ENCODE results near the gene KCNMA1.

DNA sequence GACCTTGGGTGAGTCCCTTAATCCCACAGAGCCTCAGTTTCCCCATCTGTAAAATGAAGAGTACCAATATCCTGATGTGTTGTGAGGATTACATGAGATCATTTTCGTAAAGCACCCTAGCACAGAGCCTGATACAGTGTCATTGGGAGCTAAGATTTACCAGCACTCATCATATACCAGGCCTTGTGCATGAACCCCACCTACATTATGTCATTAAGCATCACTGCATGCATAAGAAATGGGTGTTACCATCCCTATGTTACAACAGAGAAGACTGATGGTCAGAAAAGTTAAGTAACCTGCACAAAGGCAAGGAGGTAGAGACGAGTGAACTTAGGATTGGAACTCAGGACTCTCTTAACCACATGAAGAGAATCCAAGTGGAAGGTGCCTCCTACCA is 290.6 kb downstream of the KCNMA1 start:
- no peak for TF ChIP-seq BRCA1 (IDR thresholded peaks at IDR 0.05; ENCODE audit: low read depth, low read length)
- no peak for TF ChIP-seq ZZZ3 (IDR thresholded peaks at IDR 0.05; ENCODE audit: control insufficient read depth, insufficient read length, low read depth)
- TF ChIP-seq, protein P1, sequence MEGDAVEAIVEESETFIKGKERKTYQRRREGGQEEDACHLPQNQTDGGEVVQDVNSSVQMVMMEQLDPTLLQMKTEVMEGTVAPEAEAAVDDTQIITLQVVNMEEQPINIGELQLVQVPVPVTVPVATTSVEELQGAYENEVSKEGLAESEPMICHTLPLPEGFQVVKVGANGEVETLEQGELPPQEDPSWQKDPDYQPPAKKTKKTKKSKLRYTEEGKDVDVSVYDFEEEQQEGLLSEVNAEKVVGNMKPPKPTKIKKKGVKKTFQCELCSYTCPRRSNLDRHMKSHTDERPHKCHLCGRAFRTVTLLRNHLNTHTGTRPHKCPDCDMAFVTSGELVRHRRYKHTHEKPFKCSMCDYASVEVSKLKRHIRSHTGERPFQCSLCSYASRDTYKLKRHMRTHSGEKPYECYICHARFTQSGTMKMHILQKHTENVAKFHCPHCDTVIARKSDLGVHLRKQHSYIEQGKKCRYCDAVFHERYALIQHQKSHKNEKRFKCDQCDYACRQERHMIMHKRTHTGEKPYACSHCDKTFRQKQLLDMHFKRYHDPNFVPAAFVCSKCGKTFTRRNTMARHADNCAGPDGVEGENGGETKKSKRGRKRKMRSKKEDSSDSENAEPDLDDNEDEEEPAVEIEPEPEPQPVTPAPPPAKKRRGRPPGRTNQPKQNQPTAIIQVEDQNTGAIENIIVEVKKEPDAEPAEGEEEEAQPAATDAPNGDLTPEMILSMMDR (IDR thresholded peaks at IDR 0.05 in 2 of 3, conservative IDR thresholded peaks at IDR 0.05 in 1 of 3; ENCODE audit: control insufficient read depth in 2 of 3, extremely low read depth in 1 of 3, insufficient read depth in 1 of 3, low read depth in 3 of 3, low read length in 3 of 3): no peak
